ENCODE results near the gene KASH5. TPM values are rescaled to one million over a fixed set of nuclear protein-coding genes. Genes with fewer than 3 reads are reported as not detected.

The KASH5 gene
- total RNA-seq, 1 experiment from 2014 or later, result 0.37 TPM

DNA sequence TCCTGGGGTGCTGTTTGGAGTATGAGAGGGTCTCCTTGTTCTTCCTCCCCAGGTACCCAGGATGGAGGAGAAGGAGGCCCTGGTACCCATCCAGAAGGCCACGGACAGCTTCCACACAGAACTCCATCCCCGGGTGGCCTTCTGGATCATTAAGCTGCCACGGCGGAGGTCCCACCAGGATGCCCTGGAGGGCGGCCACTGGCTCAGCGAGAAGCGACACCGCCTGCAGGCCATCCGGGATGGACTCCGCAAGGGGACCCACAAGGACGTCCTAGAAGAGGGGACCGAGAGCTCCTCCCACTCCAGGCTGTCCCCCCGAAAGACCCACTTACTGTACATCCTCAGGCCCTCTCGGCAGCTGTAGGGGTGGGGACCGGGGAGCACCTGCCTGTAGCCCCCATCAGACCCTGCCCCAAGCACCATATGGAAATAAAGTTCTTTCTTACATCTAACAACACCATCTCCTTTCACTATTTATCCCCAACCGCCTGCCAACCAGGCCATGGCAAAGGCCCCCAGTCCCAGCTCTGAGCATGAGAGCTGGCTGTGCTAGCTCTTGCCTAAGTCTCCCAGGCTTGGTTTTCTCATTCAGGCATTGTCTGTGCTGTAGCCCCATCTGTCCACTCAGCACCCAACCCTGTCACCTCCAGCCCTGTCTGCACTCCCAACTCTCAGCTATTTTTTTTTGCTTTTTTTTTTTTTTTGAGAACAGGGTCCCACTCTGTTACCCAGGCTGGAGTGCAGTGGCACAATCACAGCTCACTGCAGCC, 13.2 kb upstream of the KASH5 start:
- no peak overlapping the region for H3K27ac ChIP-seq (ENCODE audit: low read depth, low read length, poor library complexity, severe bottlenecking)
- ChIA-PET CTCF (no interaction called here), POLR2A (ENCODE audit: low non-redundant PET) (interaction anchor here (0.6 kb wide), 1 partner anchor 277 kb away, joined by 3 read pairs; no protein-coding TSS in a partner anchor)
- BruUV-seq (replicated peaks), result no TSS peak
- no peaks in the 10 kb centered on the region for H3K27me3 ChIP-seq (replicated peaks; ENCODE audit: insufficient read depth, low read depth, low read length, poor library complexity)
- intact Hi-C loops (cut with micrococcal nuclease; ENCODE audit: unreplicated experiment), result no loop called here
- DNase-seq (ENCODE audit: low spot score), result no peak
- TF ChIP-seq EZH2 (IDR thresholded peaks at IDR 0.05; ENCODE audit: borderline replicate concordance, low read depth, low read length, poor library complexity, severe bottlenecking) (no peak), CTCF (conservative IDR thresholded peaks at IDR 0.05; ENCODE audit: low read depth, low read length) (no peak)
- H3K4me1 ChIP-seq (ENCODE audit: insufficient read depth, low read length, poor library complexity, severe bottlenecking), result no peaks in the 10 kb centered on the region
- peaks cover 5% of the 10 kb centered on the region for H3K9me3 ChIP-seq (ENCODE audit: low read depth, low read length, poor library complexity, severe bottlenecking)
- H3K36me3 ChIP-seq (ENCODE audit: insufficient read depth, low read length, poor library complexity, severe bottlenecking), result no peaks in the 10 kb centered on the region
- no peak overlapping the region for H3K4me3 ChIP-seq (ENCODE audit: low read depth, low read length, poor library complexity, severe bottlenecking)

- TF ChIP-seq EZH2 (IDR thresholded peaks at IDR 0.05; ENCODE audit: borderline replicate concordance, low read depth, low read length, poor library complexity, severe bottlenecking) (no peak), CTCF (conservative IDR thresholded peaks at IDR 0.05; ENCODE audit: low read depth, low read length) (no peak)
- Histone ChIP-seq H3K9me3 (ENCODE audit: low read depth, low read length, poor library complexity, severe bottlenecking) (peaks cover 10% of the 10 kb centered on the region), H3K4me3 (ENCODE audit: low read depth, low read length, poor library complexity, severe bottlenecking) (no peak overlapping the region), H3K36me3 (ENCODE audit: insufficient read depth, low read length, poor library complexity, severe bottlenecking) (no peaks in the 10 kb centered on the region), H3K4me1 (ENCODE audit: insufficient read depth, low read length, poor library complexity, severe bottlenecking) (no peaks in the 10 kb centered on the region), H3K27ac (ENCODE audit: low read depth, low read length, poor library complexity, severe bottlenecking) (no peak overlapping the region), H3K27me3 (replicated peaks; ENCODE audit: insufficient read depth, low read depth, low read length, poor library complexity) (no peaks in the 10 kb centered on the region)
- intact Hi-C loops (cut with micrococcal nuclease; ENCODE audit: unreplicated experiment), result no loop called here
- no TSS peak for BruUV-seq (replicated peaks)
- CTCF ChIA-PET, result no interaction called here
- no peak for DNase-seq (ENCODE audit: low spot score)
- POLR2A ChIA-PET (ENCODE audit: low non-redundant PET), result no interaction called here
Observed at GRCh38 chr19:49378512-49378911, 9.5 kb upstream of the KASH5 start.

GRCh38 chr19:49380391-49380790, 7.7 kb upstream of the KASH5 start:
- POLR2A ChIA-PET (ENCODE audit: low non-redundant PET), result no interaction called here
- Histone ChIP-seq H3K4me1 (ENCODE audit: insufficient read depth, low read length, poor library complexity, severe bottlenecking) (no peaks in the 10 kb centered on the region), H3K4me3 (ENCODE audit: low read depth, low read length, poor library complexity, severe bottlenecking) (no peak overlapping the region), H3K9me3 (ENCODE audit: low read depth, low read length, poor library complexity, severe bottlenecking) (peaks cover 10% of the 10 kb centered on the region), H3K27ac (ENCODE audit: low read depth, low read length, poor library complexity, severe bottlenecking) (no peak overlapping the region), H3K36me3 (ENCODE audit: insufficient read depth, low read length, poor library complexity, severe bottlenecking) (no peaks in the 10 kb centered on the region), H3K27me3 (replicated peaks; ENCODE audit: insufficient read depth, low read depth, low read length, poor library complexity) (no peaks in the 10 kb centered on the region)
- no peak for DNase-seq (ENCODE audit: low spot score)
- no peak for TF ChIP-seq EZH2 (IDR thresholded peaks at IDR 0.05; ENCODE audit: borderline replicate concordance, low read depth, low read length, poor library complexity, severe bottlenecking)
- no peak for TF ChIP-seq CTCF (conservative IDR thresholded peaks at IDR 0.05; ENCODE audit: low read depth, low read length)
- intact Hi-C loops (cut with micrococcal nuclease; ENCODE audit: unreplicated experiment), result no loop called here
- CTCF ChIA-PET, result no interaction called here
- BruUV-seq (replicated peaks), result no TSS peak

Data from A673 (cell line).